ENCODE data around the gene GAS2L2.

The GAS2L2 gene

GRCh38 chr17:35744830-35745229 is 8.2 kb downstream of the GAS2L2 start:
- no peak for DNase-seq

- peak in 1 of 2 donors; percentile 6 for DNase-seq
Measured at GRCh38 chr17:35743626-35744328, 9.3 kb downstream of the GAS2L2 start.

DNA sequence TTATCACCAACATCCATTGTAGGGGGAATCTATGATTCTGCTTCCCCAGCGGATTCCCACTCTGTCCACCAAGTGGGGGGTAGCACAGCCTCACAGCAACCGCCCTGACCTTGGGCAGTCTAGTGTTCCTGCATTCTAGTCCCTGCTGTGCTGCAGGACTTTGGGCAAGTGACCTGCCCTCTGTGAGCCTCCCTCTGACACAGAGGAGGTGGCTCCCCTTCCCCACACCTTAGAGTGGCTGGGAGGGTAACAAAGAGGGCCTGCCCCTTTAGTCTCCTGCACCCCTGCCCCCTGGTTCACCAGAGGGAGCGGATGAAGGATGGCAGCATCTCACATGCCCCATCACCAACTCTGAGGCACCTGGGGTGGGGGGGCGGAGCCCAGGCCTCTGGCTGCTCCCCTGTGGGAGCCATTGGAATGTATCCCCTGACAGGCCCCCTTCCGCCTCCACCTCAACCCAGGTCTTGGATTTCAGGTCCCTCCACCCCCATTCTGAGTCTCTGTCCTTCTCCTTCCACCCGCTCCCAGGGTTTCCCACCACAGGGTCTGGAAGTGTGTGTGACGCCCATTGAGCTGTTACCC is 10.1 kb downstream of the GAS2L2 start:
- no peak for DNase-seq

GRCh38 chr17:35742496-35742895 is 10.5 kb downstream of the GAS2L2 start:
- no peak for DNase-seq

DNA sequence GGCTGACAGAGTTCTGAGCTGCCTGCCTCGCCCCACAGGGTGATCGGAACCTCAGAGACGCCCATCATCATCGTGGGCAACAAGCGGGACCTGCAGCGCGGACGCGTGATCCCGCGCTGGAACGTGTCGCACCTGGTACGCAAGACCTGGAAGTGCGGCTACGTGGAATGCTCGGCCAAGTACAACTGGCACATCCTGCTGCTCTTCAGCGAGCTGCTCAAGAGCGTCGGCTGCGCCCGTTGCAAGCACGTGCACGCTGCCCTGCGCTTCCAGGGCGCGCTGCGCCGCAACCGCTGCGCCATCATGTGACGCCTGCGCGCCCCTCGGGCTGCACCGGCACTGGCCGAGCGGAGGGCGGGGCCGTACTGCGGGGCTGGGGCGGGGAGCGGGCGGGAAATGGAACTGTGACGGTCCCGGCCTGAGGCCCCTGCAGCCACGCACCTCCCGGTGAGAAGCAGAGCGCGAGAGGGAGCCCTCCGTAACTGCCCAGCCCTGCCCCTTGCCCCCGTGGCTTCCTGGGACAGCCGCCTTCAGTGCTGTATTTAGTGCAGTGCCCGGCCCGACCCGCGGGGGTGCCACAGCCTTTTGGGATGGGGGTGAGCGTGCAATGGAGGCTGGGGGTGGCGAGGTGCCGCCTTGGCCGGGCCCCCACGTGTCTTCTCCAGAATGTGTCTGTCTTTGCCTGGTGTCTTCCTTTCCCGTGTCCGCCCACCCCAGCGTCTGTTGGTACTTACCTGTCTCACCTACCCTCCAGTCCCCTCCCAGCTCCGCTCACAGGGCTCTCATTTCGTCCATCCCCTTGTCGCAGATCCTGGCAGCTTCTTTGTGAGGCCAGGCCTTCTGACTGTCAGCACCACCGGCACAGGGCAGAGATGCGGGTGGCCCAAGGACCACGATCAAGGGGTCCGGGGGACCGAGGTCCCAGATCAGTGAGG is 11.8 kb downstream of the GAS2L2 start:
- no peak for DNase-seq

DNA sequence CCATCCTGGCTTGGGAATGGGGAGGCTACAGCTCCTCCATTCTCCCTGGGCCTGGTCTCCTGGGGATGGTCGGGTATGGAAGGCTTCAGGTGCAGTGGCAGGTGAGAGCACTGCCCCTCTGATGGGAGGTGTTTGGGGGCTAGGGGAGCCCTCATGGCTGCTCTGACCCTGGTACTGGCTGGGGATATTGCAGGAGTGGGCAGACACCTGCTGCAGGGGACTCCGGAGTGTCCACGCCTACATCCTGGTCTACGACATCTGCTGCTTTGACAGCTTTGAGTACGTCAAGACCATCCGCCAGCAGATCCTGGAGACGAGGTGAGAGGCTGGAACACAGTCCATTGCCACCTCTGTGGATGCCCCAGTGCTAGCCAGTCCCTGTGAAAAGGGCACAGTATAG is 12.8 kb downstream of the GAS2L2 start:
- DNase-seq: no peak

DNA sequence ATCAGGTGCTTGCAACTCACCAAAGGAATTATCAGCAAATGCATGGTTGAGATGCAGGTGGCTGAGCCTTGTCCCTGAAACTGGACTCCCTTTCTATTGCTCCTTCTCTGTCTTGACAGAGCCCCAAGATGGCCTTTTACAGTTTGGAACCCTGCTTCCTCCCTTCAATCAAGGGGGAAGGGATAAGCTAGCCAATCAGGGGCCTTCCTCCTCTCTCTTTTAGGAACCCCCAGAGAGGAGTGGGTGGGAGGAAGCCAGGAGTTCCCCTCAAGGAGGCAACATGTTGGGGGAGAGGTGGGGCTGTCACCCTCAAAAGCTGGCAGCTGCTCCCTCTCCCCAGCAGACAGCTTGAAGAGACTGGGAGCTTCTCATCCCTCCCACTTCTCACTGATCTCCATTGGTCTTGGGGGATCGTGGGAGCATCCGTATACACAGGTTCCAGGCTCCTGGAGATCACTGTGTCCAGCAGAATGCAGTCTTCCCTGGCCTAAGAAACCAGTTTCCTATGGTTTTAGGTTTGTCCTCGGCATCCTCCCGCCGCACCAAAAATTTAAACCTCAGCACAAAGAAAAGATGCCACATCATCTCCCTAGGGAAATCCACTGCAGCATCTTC is 14.4 kb downstream of the GAS2L2 start:
- DNase-seq: no peak

DNA sequence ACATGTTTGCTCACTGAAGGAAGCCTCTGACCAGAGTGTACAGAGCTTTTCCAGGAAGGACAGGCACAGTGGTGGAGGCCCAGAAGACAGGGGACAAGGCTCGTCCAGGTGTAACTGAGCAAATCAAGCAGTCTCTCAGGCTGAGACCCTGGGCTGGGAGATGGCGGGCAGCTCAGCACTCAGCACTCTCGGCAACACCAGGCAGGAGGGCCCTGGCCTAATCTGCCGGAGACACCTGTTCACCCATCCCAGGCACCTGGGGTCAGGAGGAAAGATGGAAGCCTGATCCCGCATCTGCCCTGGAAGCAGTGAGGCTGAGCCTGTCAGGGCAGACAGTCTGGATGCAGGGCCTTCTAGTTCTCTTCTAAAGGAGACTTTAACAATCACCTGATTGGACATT is 16.8 kb downstream of the GAS2L2 start:
- DNase-seq: no peak

DNA sequence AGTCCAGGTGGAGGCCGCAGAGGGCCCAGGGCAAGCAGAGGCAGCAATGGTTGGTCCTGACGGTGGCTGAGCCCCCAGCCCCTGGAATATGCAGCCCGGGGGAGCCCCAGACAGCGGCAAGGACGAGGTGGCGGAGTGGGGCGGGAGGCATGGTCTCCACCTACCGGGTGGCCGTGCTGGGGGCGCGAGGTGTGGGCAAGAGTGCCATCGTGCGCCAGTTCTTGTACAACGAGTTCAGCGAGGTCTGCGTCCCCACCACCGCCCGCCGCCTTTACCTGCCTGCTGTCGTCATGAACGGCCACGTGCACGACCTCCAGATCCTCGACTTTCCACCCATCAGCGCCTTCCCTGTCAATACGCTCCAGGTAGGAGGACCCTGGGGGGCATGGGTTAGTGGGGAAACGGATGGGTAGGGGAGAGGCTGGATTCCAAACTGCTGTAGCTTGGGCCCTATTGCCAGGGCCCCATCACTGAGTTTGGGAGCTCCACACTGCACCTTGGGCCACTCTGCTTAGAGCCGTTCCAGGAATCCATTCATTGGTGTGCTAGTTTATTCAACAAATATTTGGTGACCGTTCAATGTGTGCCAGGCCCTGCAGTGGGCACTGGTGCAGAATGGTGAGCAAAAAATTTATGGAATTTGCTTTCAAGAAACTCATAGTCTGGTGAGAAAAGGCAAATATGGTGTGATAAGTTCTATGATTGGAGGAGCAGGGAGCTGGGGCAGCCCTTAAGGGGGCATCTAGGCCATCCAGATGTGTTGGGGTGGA is 17.8 kb downstream of the GAS2L2 start:
- no peak for DNase-seq

- no peak for DNase-seq
Measured at GRCh38 chr17:35734396-35734795, 18.6 kb downstream of the GAS2L2 start.

DNA sequence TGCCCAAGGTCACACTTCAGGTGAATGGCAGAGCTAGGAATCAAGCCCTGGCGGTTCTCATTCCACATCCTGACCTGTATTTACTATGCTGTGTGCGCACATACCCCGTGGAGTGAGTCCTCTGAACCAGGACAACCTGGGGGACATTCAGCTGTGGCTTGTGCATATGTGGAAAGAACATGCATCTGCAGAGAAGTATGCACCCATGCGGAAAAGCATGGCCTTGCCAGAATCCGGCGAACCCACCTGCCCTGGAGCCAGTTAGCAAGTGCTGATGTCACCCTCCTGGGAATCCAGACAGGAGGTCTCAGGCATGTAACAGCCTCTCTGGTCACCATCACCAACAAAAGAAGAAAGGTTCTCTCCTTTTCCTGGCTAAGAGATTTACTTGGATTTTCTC is 19.7 kb downstream of the GAS2L2 start:
- no peak for DNase-seq

DNA sequence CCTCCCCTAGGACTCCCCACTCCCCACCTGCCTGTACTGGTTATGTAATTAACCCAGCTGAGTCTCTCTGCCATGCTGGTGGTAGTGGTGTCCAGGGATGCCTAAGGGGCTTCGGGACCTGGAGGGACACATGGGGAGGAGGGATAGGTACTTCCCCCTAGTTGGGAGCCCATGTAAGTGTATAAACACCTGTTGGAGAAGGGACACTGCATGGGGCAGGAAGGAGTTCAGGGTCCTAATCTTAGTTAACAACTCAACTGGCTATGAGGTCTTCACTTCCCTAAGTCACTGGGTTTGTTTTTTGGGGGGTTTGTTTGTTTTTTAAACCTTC is 20.3 kb downstream of the GAS2L2 start:
- no peak for DNase-seq

DNA sequence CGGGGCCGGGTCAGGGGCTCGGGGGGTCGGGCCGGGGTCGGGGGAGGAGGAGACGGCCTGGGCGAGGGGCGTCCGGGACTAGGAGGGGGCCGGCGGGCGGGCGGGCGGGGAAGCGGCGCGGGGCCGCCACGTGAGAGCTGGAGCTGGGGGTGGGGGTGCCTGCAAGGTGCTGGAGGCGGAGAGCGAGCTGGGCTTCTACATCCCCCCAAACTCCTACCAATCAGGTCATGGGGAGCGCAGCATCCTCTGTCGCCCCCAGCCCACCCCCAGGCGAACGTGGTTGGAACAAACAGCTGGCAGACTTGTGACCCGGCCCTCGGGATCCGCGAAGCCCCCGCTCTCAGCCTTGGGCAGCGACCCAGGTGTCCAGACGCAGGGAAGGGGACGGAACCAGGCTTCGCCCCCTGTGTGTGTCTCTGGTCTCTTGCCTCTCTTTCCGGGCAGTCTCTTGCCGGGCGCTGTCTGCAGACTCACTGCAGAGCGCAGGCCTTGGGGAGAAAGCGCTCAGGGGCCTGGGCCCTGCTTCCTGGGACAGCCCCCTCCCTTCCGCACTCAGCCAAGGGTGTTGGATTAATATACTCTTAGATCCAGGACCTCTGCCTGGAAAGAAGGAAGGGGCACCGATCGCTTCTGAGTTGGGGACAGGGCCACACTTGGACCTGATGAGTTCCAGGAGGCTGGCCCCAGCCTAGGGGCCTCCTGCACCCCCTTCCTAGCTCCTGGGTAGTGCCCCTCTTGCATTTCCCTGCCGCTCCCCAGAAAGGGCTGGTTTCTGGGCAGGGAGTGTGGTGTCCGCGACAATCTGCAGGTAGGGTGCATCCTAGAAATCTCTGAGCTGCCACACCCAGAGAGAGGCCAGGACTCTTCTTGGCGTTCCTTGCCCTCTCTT is 20.9 kb downstream of the GAS2L2 start:
- no peak for DNase-seq

- no peak for DNase-seq
Measured at GRCh38 chr17:35731239-35731916, 21.7 kb downstream of the GAS2L2 start, which contains the start of gene RASL10B. Gene RASL10B (plus strand): TSS chr17:35731639. CDS start chr17:35735185, 3,546 bp downstream.

DNA sequence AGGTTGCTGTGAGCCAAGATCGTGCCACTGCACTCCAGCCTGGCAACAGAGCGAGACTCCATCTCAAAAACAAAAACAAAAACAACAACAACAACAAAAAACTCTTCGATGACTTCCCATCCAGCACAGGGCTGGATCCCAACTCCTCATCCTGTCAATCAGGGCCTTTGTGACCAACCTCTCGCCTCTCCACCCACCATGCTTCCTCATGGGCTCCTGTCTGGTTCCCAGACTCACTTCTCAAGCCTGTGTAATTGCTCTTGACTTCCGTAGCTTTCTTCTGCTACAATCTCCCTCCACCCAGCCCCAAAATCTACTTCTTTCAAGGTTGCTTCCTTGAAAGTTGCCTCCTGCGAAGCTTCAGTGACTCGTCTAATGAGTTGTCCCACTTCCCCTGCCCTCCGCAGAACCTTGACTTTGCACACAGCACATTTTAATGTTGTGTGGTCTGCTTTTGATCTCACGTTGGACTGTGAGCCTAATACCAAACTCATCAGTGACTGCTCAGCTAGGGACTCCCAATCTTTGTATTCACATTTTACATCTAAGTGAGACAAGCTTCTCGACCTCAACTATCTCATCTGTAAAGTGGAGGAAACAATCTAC is 22.5 kb downstream of the GAS2L2 start:
- no peak for DNase-seq

DNA sequence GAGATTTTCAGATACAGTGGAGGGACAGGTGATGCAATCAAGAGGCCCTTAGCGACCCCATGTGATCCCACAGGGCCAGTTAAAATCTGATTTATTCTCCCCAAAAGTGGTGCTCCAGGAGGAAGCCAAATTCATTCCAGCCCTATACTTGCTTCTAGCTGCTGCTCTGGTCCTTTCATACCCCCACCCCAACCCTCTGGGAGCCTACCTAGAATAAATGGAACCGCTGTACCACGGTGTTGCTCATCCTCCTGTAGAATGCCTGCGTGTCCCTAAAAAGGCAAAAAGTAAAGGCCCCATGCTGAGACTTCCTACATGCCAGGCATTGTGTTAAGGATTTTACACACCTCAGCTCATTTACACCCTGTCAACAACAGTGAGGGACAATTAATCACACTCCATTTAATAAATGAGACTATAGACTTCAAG is 23.6 kb downstream of the GAS2L2 start:
- DNase-seq: no peak

DNA sequence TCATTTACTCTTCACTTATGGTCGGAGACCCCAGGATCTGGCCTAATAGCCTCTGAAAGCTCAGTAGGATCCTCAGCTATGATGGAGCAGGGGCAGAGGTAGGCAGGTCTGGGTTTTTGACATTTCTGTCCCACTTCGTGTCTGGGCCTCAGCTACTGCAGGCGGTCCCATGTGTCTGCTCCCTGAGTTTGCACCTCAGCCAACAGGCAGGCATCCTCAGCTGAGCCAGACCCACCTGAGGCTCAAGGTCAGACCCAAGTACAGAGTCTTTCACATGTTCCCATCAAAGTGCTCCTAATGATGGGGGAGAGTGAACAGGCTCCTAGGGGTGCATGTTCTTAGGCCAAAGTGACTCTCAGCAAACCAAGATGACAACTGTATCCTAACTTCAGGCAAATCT is 24.5 kb downstream of the GAS2L2 start:
- DNase-seq: no peak

- no peak for DNase-seq
Measured at GRCh38 chr17:35727635-35728034, 25.4 kb downstream of the GAS2L2 start.

DNA sequence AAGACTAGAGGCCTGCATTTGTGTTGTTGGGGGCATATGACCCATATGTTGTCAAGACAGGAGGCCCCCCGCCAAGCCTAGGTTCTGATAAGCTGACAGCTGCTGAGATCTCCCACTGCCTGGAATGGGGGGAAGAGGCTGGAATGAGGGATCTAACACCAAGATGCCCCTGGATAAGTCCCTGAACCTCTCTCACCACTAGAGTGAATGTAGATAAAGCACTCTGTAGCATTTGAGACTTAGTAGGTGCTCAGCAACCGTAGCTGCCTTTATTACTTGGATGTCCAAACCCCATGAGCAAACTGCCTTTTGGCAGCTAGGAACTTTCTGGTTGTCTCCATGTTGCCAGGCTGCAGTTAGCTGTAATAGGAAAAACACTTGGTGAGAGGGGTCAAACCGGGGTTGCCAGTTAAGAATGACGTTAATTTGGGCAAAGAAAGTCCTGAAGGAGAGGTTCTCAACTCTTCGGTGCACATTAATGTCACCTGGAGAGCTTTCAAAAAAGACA is 26.0 kb downstream of the GAS2L2 start:
- DNase-seq: no peak
